Retina (tissue), 1 donor: Measurements from ENCODE around the gene RPUSD1.
"Not testable (repeated sequence)": the region's sequence is repeated elsewhere in the genome, so short reads cannot be mapped to it uniquely, and the experiment has no call there.

Source experiments
- DNase-seq: peaks from one replicate; pipeline ENCODE4 v3.0.0-alpha.2; 2016

RPUSD1 gene

GRCh38 chr16:787978-788398 lies at the start of gene RPUSD1:
RPUSD1 (minus strand) TSS chr16:788381; CDS start chr16:787737, 644 bp downstream.
- peak; percentile 40 for DNase-seq

GRCh38 chr16:836822-837221 lies 48.6 kb upstream of the RPUSD1 start:
- DNase-seq: not testable (repeated sequence)

- DNase-seq: no peak
These were observed 48.0 kb upstream of the RPUSD1 start for GRCh38 chr16:836221-836620.

GRCh38 chr16:835373-835772 lies 47.2 kb upstream of the RPUSD1 start:
- no peak for DNase-seq

- DNase-seq: no peak
These were observed 45.2 kb upstream of the RPUSD1 start for GRCh38 chr16:833411-833810.

- no peak for DNase-seq
These were observed 44.6 kb upstream of the RPUSD1 start for GRCh38 chr16:832652-833336.

GRCh38 chr16:831571-832413 lies 43.6 kb upstream of the RPUSD1 start:
- DNase-seq: no peak

GRCh38 chr16:830871-831570 lies 42.8 kb upstream of the RPUSD1 start:
- no peak for DNase-seq

- no peak for DNase-seq
These were observed 42.1 kb upstream of the RPUSD1 start for GRCh38 chr16:830107-830870.

GRCh38 chr16:828891-829290 lies 40.7 kb upstream of the RPUSD1 start:
- no peak for DNase-seq

- DNase-seq: no peak
These were observed 39.3 kb upstream of the RPUSD1 start for GRCh38 chr16:827513-827912.

GRCh38 chr16:825341-826061 lies 37.3 kb upstream of the RPUSD1 start:
- no peak for DNase-seq

GRCh38 chr16:824601-825000 lies 36.4 kb upstream of the RPUSD1 start:
- DNase-seq: no peak

- DNase-seq: no peak
These were observed 36.0 kb upstream of the RPUSD1 start for GRCh38 chr16:824194-824593.

- no peak for DNase-seq
These were observed 34.7 kb upstream of the RPUSD1 start for GRCh38 chr16:822909-823297.

- no peak for DNase-seq
These were observed 34.2 kb upstream of the RPUSD1 start for GRCh38 chr16:822174-822908.

GRCh38 chr16:821751-822150 lies 33.6 kb upstream of the RPUSD1 start:
- no peak for DNase-seq

GRCh38 chr16:820748-821147 lies 32.6 kb upstream of the RPUSD1 start:
- no peak for DNase-seq

GRCh38 chr16:820044-820408 lies 31.8 kb upstream of the RPUSD1 start:
- DNase-seq: not testable (repeated sequence)

GRCh38 chr16:819336-820043 lies 31.3 kb upstream of the RPUSD1 start:
- no peak for DNase-seq

- DNase-seq: no peak
These were observed 30.4 kb upstream of the RPUSD1 start for GRCh38 chr16:818592-818991.
